Measurements from ENCODE around the gene PXT1. TPM values are rescaled to one million over a fixed set of nuclear protein-coding genes. Genes with fewer than 3 reads are reported as not detected.

Gene PXT1
- total RNA-seq, 1 donor from 2014 or later, result not detected

GRCh38 chr6:36399970-36400369 is 42.7 kb downstream of the PXT1 start:
- DNase-seq (ENCODE audit: extremely low spot score in 2 of 2), result no peak
- Histone ChIP-seq H3K4me1 (no peaks in the 10 kb centered on the region), H3K36me3 (no peaks in the 10 kb centered on the region), H3K9me3 (no peaks in the 10 kb centered on the region), H3K27ac (no peak overlapping the region), H3K27me3 (no peaks in the 10 kb centered on the region), H3K4me3 (no peak overlapping the region)
- TF ChIP-seq POLR2AphosphoS5 (IDR thresholded peaks at IDR 0.05; ENCODE audit: insufficient read depth in 1 of 2, low read depth in 1 of 2) (no peak), CTCF (IDR thresholded peaks at IDR 0.05) (no peak), POLR2A (IDR thresholded peaks at IDR 0.05) (no peak)
- intact Hi-C loops (cut with DNase I), result no loop called here

DNA sequence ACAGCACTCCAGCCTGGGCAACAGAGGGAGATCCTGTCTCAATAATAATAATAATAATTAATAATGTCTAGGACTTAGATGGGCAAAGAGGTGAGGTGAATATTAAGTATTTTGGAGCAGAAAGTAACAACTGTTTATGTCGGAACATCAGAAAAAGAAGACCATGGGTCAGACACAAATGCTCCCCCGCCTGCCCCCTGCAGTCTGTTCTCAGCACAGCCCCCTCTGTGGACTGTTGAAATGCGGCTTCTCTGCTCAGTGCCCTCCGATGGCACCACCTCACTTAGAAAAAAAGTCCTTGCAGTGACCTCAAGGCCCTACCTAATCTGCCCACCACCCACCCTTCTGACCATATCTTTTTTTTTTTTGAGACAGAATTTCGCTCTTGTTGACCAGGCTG is 50.0 kb downstream of the PXT1 start:
- no peak for DNase-seq (ENCODE audit: extremely low spot score in 2 of 2)
- no peak overlapping the region for H3K4me3 ChIP-seq
- no peaks in the 10 kb centered on the region for H3K27me3 ChIP-seq
- H3K27ac ChIP-seq, result no peak overlapping the region
- no peaks in the 10 kb centered on the region for H3K36me3 ChIP-seq
- intact Hi-C loops (cut with DNase I), result no loop called here
- TF ChIP-seq POLR2AphosphoS5 (IDR thresholded peaks at IDR 0.05; ENCODE audit: insufficient read depth in 1 of 2, low read depth in 1 of 2), result no peak
- peaks cover 3% of the 10 kb centered on the region for H3K4me1 ChIP-seq
- no peaks in the 10 kb centered on the region for H3K9me3 ChIP-seq

DNA sequence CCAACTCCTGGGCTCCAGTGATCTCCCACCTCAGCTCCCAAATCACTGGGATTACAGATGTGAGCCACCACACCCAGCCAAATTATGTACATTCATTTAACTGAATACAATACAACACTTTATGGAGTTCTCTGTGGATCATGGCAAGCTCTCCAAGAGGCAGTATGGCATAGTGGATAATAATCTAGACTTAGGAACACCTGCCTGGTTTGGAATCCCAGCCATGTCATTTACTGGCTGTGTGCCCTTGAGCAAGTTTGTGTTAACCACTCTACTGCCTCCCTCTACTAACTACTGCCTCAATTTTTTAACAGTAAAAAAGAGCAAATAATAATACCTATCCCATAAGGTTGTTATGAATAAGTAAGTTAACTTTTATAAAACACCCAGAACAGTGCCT is 53.3 kb downstream of the PXT1 start:
- Histone ChIP-seq H3K4me1 (peaks cover 17% of the 10 kb centered on the region), H3K27me3 (no peaks in the 10 kb centered on the region), H3K9me3 (no peaks in the 10 kb centered on the region), H3K36me3 (no peaks in the 10 kb centered on the region), H3K27ac (no peak overlapping the region), H3K4me3 (no peak overlapping the region)
- no peak for DNase-seq (ENCODE audit: extremely low spot score in 2 of 2)
- TF ChIP-seq POLR2A (IDR thresholded peaks at IDR 0.05) (no peak), CTCF (IDR thresholded peaks at IDR 0.05) (no peak), POLR2AphosphoS5 (IDR thresholded peaks at IDR 0.05; ENCODE audit: insufficient read depth in 1 of 2, low read depth in 1 of 2) (no peak)
- intact Hi-C loops (cut with DNase I), result no loop called here

DNA sequence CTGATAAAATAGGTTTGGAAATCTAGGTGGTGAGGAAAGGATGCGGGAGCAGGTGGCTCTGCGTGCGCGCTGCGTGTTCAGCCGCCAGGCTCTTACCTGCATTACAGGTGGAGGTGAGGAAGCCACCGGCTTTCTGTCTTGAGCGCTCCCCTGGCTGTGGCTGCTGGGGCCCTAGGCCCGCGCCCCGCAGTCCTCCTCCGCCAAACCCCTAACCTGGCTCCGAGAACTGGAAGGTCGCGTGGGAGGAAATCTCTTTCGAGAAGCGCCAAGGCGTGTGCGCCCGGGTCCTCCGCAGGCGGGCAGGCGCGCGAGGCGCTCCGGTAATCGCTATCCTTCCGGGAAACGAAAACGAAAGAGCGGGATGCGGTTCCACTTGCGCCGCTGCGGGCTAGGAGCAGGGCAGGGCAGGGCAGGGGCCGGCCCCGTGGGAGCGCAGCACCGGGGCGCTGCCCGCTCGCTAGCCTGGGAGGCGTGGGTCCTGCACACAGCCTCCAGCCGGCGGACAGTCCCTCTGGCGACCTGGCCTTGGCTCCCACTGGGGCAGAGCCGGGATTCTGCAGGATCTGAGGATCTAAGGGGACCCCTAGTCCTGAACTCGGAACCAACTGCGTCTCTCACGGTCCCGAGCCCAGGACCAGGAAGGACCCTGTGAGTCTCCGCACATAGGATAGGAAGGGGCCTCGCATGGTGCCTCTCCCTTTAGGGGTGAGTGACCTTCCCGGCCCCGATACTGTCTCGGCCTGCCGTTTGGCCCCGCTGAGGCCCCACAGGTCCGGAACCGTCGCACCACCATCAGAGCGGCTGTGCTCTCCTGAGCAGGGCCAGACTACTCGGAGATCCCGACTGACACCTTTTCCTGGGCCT is 55.0 kb downstream of the PXT1 start, which contains the start of gene ETV7:
TSS of gene ETV7 (minus strand) at position 230 of the 864 bp plus-strand sequence. CDS start at position 102, 128 bp downstream.
- no peaks in the 10 kb centered on the region for H3K36me3 ChIP-seq
- DNase-seq (ENCODE audit: extremely low spot score in 2 of 2), result no peak
- peak within 1 kb of the TSS; percentile 13 for H3K27ac ChIP-seq
- H3K4me3 ChIP-seq, result peak within 1 kb of the TSS; percentile 48 to 51
- H3K9me3 ChIP-seq, result no peaks in the 10 kb centered on the region
- H3K4me1 ChIP-seq, result peaks cover 17% of the 10 kb centered on the region
- intact Hi-C loops (cut with DNase I), result no loop called here
- H3K27me3 ChIP-seq, result no peaks in the 10 kb centered on the region
- TF ChIP-seq POLR2AphosphoS5 (IDR thresholded peaks at IDR 0.05; ENCODE audit: insufficient read depth in 1 of 2, low read depth in 1 of 2), result peak in 1 of 2 donors; percentile 47
- no peak for TF ChIP-seq CTCF (IDR thresholded peaks at IDR 0.05)
- TF ChIP-seq POLR2A (IDR thresholded peaks at IDR 0.05), result no peak

GRCh38 chr6:36386495-36387439 is 55.9 kb downstream of the PXT1 start:
- Histone ChIP-seq H3K4me1 (peaks cover 17% of the 10 kb centered on the region), H3K27ac (peak overlapping the region; percentile 13), H3K27me3 (no peaks in the 10 kb centered on the region), H3K4me3 (peak overlapping the region; percentile 48 to 51), H3K9me3 (no peaks in the 10 kb centered on the region), H3K36me3 (no peaks in the 10 kb centered on the region)
- no peak for DNase-seq (ENCODE audit: extremely low spot score in 2 of 2)
- intact Hi-C loops (cut with DNase I), result no loop called here
- TF ChIP-seq POLR2AphosphoS5 (IDR thresholded peaks at IDR 0.05; ENCODE audit: insufficient read depth in 1 of 2, low read depth in 1 of 2) (peak in 1 of 2 donors; percentile 16), POLR2A (IDR thresholded peaks at IDR 0.05) (no peak)

All from vagina (tissue), 2 donors.